Measurements from ENCODE around the gene KDM5C. TPM values are rescaled to one million over a fixed set of nuclear protein-coding genes. Genes with fewer than 3 reads are reported as not detected.

The KDM5C gene
- total and polyA plus RNA-seq, 2 experiments from 2014 or later: 74.5 to 144 TPM

DNA sequence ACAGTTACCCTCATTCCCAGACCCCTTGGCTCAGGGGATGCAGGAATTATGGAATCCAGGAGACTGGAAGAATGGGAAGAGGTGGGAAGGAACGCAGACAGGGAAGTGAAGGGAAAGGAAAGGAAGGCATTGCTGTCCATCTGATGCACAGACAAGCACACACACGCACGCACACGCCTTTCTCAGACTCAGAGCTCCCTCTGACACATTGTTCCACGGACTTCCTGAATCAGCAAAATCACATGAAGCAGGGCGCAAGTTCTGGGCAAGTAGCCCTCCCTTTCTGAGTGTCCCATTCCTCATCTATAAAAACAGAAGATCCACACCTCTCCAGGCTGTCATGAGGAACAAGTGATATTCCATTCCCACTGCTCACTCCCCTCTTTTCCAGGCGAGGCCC, 43.2 kb upstream of the KDM5C start:
- 61% methylated on average over 7 of the region's 7 CpGs for WGBS (ENCODE audit: low lambda C conversion rate, missing lambda C conversion rate)
- Histone ChIP-seq H2AFZ (no peak overlapping the region), H3K9me3 (ENCODE audit: low read depth) (no peaks in the 10 kb centered on the region), H3K27ac (no peak overlapping the region), H3K79me2 (no peaks in the 10 kb centered on the region), H3K4me1 (ENCODE audit: insufficient read depth) (no peaks in the 10 kb centered on the region), H3K4me3 (no peak overlapping the region), H3K4me2 (no peak overlapping the region), H3K27me3 (no peaks in the 10 kb centered on the region), H4K20me1 (ENCODE audit: insufficient read depth, poor library complexity, severe bottlenecking) (no peaks in the 10 kb centered on the region), H3K9me2 (replicated peaks; ENCODE audit: insufficient read depth) (no peaks in the 10 kb centered on the region), H3K36me3 (replicated peaks; ENCODE audit: insufficient read depth, low read depth) (no peaks in the 10 kb centered on the region)
- TF ChIP-seq, protein P1, sequence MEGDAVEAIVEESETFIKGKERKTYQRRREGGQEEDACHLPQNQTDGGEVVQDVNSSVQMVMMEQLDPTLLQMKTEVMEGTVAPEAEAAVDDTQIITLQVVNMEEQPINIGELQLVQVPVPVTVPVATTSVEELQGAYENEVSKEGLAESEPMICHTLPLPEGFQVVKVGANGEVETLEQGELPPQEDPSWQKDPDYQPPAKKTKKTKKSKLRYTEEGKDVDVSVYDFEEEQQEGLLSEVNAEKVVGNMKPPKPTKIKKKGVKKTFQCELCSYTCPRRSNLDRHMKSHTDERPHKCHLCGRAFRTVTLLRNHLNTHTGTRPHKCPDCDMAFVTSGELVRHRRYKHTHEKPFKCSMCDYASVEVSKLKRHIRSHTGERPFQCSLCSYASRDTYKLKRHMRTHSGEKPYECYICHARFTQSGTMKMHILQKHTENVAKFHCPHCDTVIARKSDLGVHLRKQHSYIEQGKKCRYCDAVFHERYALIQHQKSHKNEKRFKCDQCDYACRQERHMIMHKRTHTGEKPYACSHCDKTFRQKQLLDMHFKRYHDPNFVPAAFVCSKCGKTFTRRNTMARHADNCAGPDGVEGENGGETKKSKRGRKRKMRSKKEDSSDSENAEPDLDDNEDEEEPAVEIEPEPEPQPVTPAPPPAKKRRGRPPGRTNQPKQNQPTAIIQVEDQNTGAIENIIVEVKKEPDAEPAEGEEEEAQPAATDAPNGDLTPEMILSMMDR (IDR thresholded peaks at IDR 0.05; ENCODE audit: poor library complexity): no peak
- no peak for TF ChIP-seq EZH2phosphoT487 (IDR thresholded peaks at IDR 0.05; ENCODE audit: low read depth, severe bottlenecking, unreplicated experiment)
- TF ChIP-seq EZH2 (IDR thresholded peaks at IDR 0.05; ENCODE audit: borderline replicate concordance): no peak
- no peak for DNase-seq (ENCODE audit: low spot score)

DNA sequence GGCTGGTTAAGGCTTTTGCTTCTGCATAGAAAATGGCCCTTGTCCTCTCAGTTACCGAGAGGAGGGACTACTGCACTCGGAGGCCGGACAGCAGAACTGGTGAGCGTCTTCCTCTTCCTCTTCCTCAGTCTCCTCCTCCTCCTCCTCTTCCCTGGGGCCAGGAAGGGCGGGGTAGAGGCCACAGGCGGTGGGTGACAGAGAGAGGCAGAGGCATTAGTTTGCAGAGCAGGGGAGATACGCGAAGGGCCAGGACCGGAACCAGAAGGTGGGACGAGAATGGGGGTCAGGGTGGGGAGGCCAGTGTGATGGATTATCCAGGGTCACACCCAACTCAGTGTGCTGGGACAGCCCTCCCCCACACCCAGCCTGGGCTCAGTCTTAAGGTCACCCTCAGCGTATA, 41.9 kb upstream of the KDM5C start:
- Histone ChIP-seq H4K20me1 (ENCODE audit: insufficient read depth, poor library complexity, severe bottlenecking) (no peaks in the 10 kb centered on the region), H3K79me2 (no peaks in the 10 kb centered on the region), H2AFZ (no peak overlapping the region), H3K9me3 (ENCODE audit: low read depth) (no peaks in the 10 kb centered on the region), H3K27ac (no peak overlapping the region), H3K4me2 (no peak overlapping the region), H3K4me3 (no peak overlapping the region), H3K9me2 (replicated peaks; ENCODE audit: insufficient read depth) (no peaks in the 10 kb centered on the region), H3K27me3 (no peaks in the 10 kb centered on the region), H3K36me3 (replicated peaks; ENCODE audit: insufficient read depth, low read depth) (no peaks in the 10 kb centered on the region), H3K4me1 (ENCODE audit: insufficient read depth) (no peaks in the 10 kb centered on the region)
- DNase-seq (ENCODE audit: low spot score): no peak
- WGBS (ENCODE audit: low lambda C conversion rate, missing lambda C conversion rate): 72% methylated on average over 8 of the region's 11 CpGs
- TF ChIP-seq, protein P1 (IDR thresholded peaks at IDR 0.05; ENCODE audit: poor library complexity): no peak
- no peak for TF ChIP-seq EZH2phosphoT487 (IDR thresholded peaks at IDR 0.05; ENCODE audit: low read depth, severe bottlenecking, unreplicated experiment)
- TF ChIP-seq EZH2 (IDR thresholded peaks at IDR 0.05; ENCODE audit: borderline replicate concordance): no peak

DNA sequence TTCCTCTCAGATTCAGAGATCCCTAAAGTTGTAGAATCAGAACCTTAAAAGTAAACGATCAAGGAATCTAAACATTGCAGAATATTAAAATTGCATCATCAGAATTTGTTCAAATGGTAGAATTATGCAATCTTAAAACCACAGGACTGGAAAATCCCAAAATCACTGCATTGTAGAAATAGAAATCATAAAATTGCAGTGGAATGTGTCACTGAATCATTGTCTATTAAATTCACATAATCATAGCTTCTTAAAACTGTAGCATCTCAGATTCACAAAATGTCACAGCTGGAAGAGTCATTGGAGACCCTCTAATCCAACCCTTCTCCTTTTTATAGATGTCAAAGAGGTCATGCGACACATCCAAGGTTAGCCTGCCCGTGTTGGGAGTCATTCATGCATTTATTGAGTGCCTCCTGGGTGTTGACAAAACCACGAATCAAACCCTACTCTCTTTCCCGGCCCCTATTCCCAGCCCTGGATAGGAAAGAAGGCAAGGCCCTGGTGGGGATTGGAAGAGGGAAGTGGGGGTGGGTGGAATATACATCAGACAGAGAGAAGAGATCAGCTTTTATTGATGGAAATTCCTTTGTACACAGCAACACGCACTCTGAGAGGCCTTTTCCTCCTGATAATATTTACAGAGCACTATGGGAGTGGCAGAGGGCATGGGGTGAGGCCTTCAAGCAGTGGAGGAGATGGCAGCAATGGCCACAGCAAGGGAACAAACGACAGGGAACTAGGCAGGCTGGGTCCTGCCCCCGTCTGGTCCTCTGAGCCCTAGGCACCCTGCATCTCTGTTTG, 41.0 kb upstream of the KDM5C start:
- TF ChIP-seq, protein P1 (IDR thresholded peaks at IDR 0.05; ENCODE audit: poor library complexity): no peak
- TF ChIP-seq EZH2 (IDR thresholded peaks at IDR 0.05; ENCODE audit: borderline replicate concordance): no peak
- TF ChIP-seq EZH2phosphoT487 (IDR thresholded peaks at IDR 0.05; ENCODE audit: low read depth, severe bottlenecking, unreplicated experiment): no peak
- no peaks in the 10 kb centered on the region for H3K4me1 ChIP-seq (ENCODE audit: insufficient read depth)
- no peaks in the 10 kb centered on the region for H3K9me3 ChIP-seq (ENCODE audit: low read depth)
- no peak overlapping the region for H3K4me3 ChIP-seq
- H3K4me2 ChIP-seq: no peak overlapping the region
- no peaks in the 10 kb centered on the region for H3K79me2 ChIP-seq
- no peaks in the 10 kb centered on the region for H3K36me3 ChIP-seq (replicated peaks; ENCODE audit: insufficient read depth, low read depth)
- H3K9me2 ChIP-seq (replicated peaks; ENCODE audit: insufficient read depth): no peaks in the 10 kb centered on the region
- no peaks in the 10 kb centered on the region for H3K27me3 ChIP-seq
- H2AFZ ChIP-seq: no peak overlapping the region
- no peak for DNase-seq (ENCODE audit: low spot score)
- H4K20me1 ChIP-seq (ENCODE audit: insufficient read depth, poor library complexity, severe bottlenecking): no peaks in the 10 kb centered on the region
- peak overlapping the region; percentile 73 for H3K27ac ChIP-seq
- 55% methylated on average over 8 of the region's 8 CpGs for WGBS (ENCODE audit: low lambda C conversion rate, missing lambda C conversion rate)
